Activated naive CD8-positive, alpha-beta T cell treated with anti-CD3 and anti-CD28 coated beads for 36 hours (primary cell): ENCODE results near the gene SRGAP1. TPM values are rescaled to one million over a fixed set of nuclear protein-coding genes. Genes with fewer than 3 reads are reported as not detected.
"Not testable (repeated sequence)": the region's sequence is repeated elsewhere in the genome, so short reads cannot be mapped to it uniquely, and the experiment has no call there.

Experiments
- DNase-seq: peaks from one replicate; pipeline ENCODE4 v3.0.0; 2021
- H3K27ac Mint-ChIP-seq: one replicate; pipeline ENCODE4 v1.8.0; 2022; ENCODE audit warnings: mild to moderate bottlenecking, moderate library complexity, mixed read lengths
- H3K27me3 Mint-ChIP-seq: one replicate; pipeline ENCODE4 v1.8.0; 2022; ENCODE audit warnings: mild to moderate bottlenecking, mixed read lengths
- H3K36me3 Mint-ChIP-seq: one replicate; pipeline ENCODE4 v1.8.0; 2021; ENCODE audit warnings: mild to moderate bottlenecking, mixed read lengths
- H3K4me1 Mint-ChIP-seq: one replicate; pipeline ENCODE4 v1.8.0; 2021; ENCODE audit warnings: mixed read lengths
- H3K4me3 Mint-ChIP-seq: one replicate; pipeline ENCODE4 v1.8.0; 2022; ENCODE audit warnings: mild to moderate bottlenecking, moderate library complexity, mixed read lengths
- H3K9me3 Mint-ChIP-seq: one replicate; pipeline ENCODE4 v1.8.0; 2022; ENCODE audit warnings: mixed read lengths
- total RNA-seq, 2 experiments: library from RNA; stranded (reverse); gene quantifications; one replicate each; pipeline ENCODE4 v1.2.3, GENCODE V29; 2021

The SRGAP1 gene
- total RNA-seq, 2 experiments from 2014 or later, result 0.02 to 0.18 TPM

DNA sequence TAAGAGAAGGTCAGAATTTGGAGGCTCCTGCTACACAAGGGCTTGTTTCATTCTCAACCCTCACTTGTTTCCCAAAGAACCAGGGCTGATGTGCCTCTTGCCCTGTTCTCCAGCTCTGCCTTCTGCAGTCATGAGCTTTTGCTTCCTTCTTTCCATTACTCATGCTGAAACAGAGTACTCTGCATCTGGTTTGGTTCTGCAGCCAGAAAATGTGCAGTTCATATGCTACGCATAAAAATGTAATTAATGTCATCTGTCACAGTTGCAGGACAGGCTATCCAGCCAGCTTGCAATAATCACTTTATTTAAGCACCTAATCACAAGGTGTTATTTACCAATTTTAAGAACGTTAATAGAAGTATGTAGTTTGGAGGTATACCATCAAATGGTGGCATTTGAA is 150.2 kb downstream of the SRGAP1 start:
- Mint-ChIP-seq H3K27ac (no peak overlapping the region), H3K4me1 (no peaks in the 10 kb centered on the region), H3K9me3 (no peaks in the 10 kb centered on the region), H3K4me3 (no peak overlapping the region), H3K27me3 (peaks cover 16% of the 10 kb centered on the region), H3K36me3 (no peaks in the 10 kb centered on the region)
- DNase-seq, result no peak

GRCh38 chr12:63995512-63995911 is 151.0 kb downstream of the SRGAP1 start:
- no peak overlapping the region for H3K27ac Mint-ChIP-seq
- H3K27me3 Mint-ChIP-seq, result peaks cover 19% of the 10 kb centered on the region
- no peak for DNase-seq
- H3K4me3 Mint-ChIP-seq, result no peak overlapping the region
- no peaks in the 10 kb centered on the region for H3K9me3 Mint-ChIP-seq
- no peaks in the 10 kb centered on the region for H3K4me1 Mint-ChIP-seq
- H3K36me3 Mint-ChIP-seq, result no peaks in the 10 kb centered on the region

DNA sequence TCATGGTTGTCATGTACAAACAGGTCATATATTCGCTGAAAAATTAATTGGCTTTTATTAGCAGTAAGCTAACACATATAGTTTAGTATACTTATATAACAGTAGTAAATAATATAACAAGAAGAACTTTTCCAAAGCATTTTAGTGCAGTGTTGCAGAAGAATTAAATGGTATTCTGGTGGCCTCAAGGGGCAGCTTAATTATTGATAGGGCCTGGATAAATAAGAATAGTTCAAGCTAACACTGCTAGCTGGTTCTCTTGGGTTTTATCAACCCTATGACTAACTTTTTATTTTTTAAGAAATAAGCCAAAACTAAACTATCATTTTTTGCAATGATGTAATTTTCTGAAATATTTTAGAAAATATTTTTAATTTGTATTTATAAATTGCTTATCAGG is 152.1 kb downstream of the SRGAP1 start:
- H3K27me3 Mint-ChIP-seq, result peaks cover 19% of the 10 kb centered on the region
- no peak overlapping the region for H3K4me3 Mint-ChIP-seq
- no peaks in the 10 kb centered on the region for H3K9me3 Mint-ChIP-seq
- no peak for DNase-seq
- H3K4me1 Mint-ChIP-seq, result no peaks in the 10 kb centered on the region
- H3K27ac Mint-ChIP-seq, result no peak overlapping the region
- no peaks in the 10 kb centered on the region for H3K36me3 Mint-ChIP-seq

GRCh38 chr12:63997198-63997597 is 152.7 kb downstream of the SRGAP1 start:
- peaks cover 13% of the 10 kb centered on the region for H3K27me3 Mint-ChIP-seq
- H3K4me1 Mint-ChIP-seq, result no peaks in the 10 kb centered on the region
- DNase-seq, result no peak
- H3K9me3 Mint-ChIP-seq, result no peaks in the 10 kb centered on the region
- H3K4me3 Mint-ChIP-seq, result no peak overlapping the region
- no peak overlapping the region for H3K27ac Mint-ChIP-seq
- no peaks in the 10 kb centered on the region for H3K36me3 Mint-ChIP-seq

- no peak for DNase-seq
- Mint-ChIP-seq H3K4me1 (no peaks in the 10 kb centered on the region), H3K27me3 (peaks cover 6% of the 10 kb centered on the region), H3K27ac (no peak overlapping the region), H3K4me3 (no peak overlapping the region), H3K36me3 (no peaks in the 10 kb centered on the region), H3K9me3 (peaks cover 2% of the 10 kb centered on the region)
These were observed 154.1 kb downstream of the SRGAP1 start for GRCh38 chr12:63998584-63998983.

- H3K4me3 Mint-ChIP-seq, result no peak overlapping the region
- no peak overlapping the region for H3K27ac Mint-ChIP-seq
- DNase-seq, result no peak
- no peaks in the 10 kb centered on the region for H3K36me3 Mint-ChIP-seq
- no peaks in the 10 kb centered on the region for H3K4me1 Mint-ChIP-seq
- H3K9me3 Mint-ChIP-seq, result peaks cover 2% of the 10 kb centered on the region
- H3K27me3 Mint-ChIP-seq, result peaks cover 6% of the 10 kb centered on the region
These were observed 155.4 kb downstream of the SRGAP1 start for GRCh38 chr12:63999853-64000252.

GRCh38 chr12:64001439-64001838 is 156.9 kb downstream of the SRGAP1 start:
- H3K4me3 Mint-ChIP-seq, result no peak overlapping the region

DNA sequence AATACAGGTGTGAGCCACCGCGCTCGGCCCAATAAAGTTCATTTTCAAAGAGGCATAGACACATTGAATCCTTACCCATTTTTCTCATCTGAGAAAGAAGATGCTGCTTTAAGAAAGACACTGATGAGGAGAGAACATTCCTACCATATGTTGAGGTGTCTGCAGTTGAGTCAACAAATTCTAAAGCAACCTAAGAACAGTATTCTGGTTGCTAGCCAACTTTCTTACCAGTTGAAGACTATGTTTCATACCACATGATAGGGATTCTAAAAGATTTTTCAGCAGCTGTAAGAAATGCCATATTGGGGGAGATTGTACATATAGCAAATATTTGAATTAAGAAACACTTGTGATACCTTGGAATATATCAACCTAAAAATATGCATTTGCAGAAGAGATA is 160.1 kb downstream of the SRGAP1 start:
- no peaks in the 10 kb centered on the region for H3K4me1 Mint-ChIP-seq
- DNase-seq, result no peak
- H3K4me3 Mint-ChIP-seq, result no peak overlapping the region
- H3K27me3 Mint-ChIP-seq, result peaks cover 3% of the 10 kb centered on the region
- H3K36me3 Mint-ChIP-seq, result no peaks in the 10 kb centered on the region
- peaks cover 2% of the 10 kb centered on the region for H3K9me3 Mint-ChIP-seq
- no peak overlapping the region for H3K27ac Mint-ChIP-seq

More at GRCh38 chr12:64001439-64001838, 156.9 kb downstream of the SRGAP1 start:
- peaks cover 6% of the 10 kb centered on the region for H3K27me3 Mint-ChIP-seq
- H3K27ac Mint-ChIP-seq, result no peak overlapping the region
- no peaks in the 10 kb centered on the region for H3K36me3 Mint-ChIP-seq
- no peaks in the 10 kb centered on the region for H3K4me1 Mint-ChIP-seq
- peaks cover 2% of the 10 kb centered on the region for H3K9me3 Mint-ChIP-seq
- DNase-seq, result no peak

DNA sequence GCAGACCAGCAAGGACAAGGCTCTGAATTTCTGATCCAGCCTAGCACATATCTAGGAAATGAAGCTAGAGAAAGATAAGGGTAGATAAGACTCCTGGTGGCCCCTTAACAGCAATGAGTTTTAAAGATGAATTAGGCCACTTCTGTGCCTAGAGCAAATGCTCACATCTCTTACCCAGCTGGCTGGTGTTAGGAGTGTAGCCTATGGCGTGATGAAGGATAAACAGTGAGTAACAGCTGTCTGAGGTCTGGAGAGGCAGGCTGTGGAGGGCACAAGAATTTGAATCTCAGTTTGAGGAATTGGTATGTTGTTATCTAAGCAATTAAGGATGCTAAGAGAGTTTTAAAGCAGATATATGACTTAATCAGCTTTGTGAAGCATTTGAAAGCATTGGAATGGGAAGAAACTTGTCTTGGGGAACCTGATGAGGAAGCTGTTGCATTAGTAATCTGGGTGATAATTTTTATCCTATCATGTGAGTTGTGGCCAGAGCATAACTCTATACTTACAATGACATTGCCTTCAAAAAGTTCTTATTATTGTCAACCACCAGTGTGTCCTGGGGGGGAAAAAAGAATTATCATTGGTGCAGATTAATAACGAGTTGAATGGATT is 161.8 kb downstream of the SRGAP1 start:
- Mint-ChIP-seq H3K27me3 (no peaks in the 10 kb centered on the region), H3K27ac (no peak overlapping the region), H3K9me3 (peaks cover 2% of the 10 kb centered on the region), H3K36me3 (no peaks in the 10 kb centered on the region), H3K4me3 (no peak overlapping the region), H3K4me1 (no peaks in the 10 kb centered on the region)
- DNase-seq, result no peak

- no peak overlapping the region for H3K27ac Mint-ChIP-seq
- no peaks in the 10 kb centered on the region for H3K4me1 Mint-ChIP-seq
- no peak for DNase-seq
- H3K9me3 Mint-ChIP-seq, result no peaks in the 10 kb centered on the region
- no peak overlapping the region for H3K4me3 Mint-ChIP-seq
- no peaks in the 10 kb centered on the region for H3K27me3 Mint-ChIP-seq
- no peaks in the 10 kb centered on the region for H3K36me3 Mint-ChIP-seq
These were observed 163.4 kb downstream of the SRGAP1 start for GRCh38 chr12:64007853-64008252.

GRCh38 chr12:64008596-64008995 is 164.1 kb downstream of the SRGAP1 start:
- no peaks in the 10 kb centered on the region for H3K4me1 Mint-ChIP-seq
- H3K9me3 Mint-ChIP-seq, result no peaks in the 10 kb centered on the region
- H3K4me3 Mint-ChIP-seq, result no peak overlapping the region
- no peak for DNase-seq
- H3K27ac Mint-ChIP-seq, result no peak overlapping the region
- no peaks in the 10 kb centered on the region for H3K36me3 Mint-ChIP-seq
- no peaks in the 10 kb centered on the region for H3K27me3 Mint-ChIP-seq

GRCh38 chr12:64009321-64010068 is 165.0 kb downstream of the SRGAP1 start:
- Mint-ChIP-seq H3K27ac (no peak overlapping the region), H3K27me3 (no peaks in the 10 kb centered on the region), H3K9me3 (no peaks in the 10 kb centered on the region), H3K36me3 (no peaks in the 10 kb centered on the region), H3K4me3 (no peak overlapping the region), H3K4me1 (no peaks in the 10 kb centered on the region)
- DNase-seq, result no peak

DNA sequence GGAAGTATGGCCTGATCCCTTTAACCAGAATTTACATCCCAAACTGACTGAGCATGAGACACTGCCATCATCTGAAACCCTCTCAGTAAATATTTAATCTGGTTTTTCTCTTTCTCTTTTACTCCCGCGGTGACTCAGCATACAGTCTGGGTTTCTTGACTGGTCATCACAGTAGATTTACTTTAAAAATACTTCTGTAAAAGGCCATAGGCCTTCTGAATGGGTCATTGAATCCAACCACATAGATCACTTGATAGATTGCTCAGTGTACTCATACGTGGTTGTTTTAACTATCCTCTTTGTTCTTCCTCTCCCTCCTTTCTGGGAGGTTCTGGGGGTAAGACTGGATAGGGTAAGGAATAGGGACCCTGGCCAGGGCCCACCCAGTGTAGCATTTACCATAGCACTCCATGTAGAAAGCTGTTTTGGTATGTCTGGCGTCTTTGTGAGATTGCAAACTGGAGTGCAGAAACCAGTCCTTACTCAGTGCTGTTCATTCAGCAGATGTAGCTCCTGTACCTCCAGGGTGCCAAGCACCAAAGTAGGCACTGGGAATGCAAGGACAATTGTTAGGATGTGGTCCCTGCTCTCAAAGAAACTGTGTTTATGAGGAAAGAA is 165.7 kb downstream of the SRGAP1 start:
- DNase-seq, result no peak
- H3K27ac Mint-ChIP-seq, result no peak overlapping the region
- H3K27me3 Mint-ChIP-seq, result no peaks in the 10 kb centered on the region
- H3K9me3 Mint-ChIP-seq, result no peaks in the 10 kb centered on the region
- H3K4me3 Mint-ChIP-seq, result no peak overlapping the region
- H3K36me3 Mint-ChIP-seq, result no peaks in the 10 kb centered on the region
- H3K4me1 Mint-ChIP-seq, result no peaks in the 10 kb centered on the region

DNA sequence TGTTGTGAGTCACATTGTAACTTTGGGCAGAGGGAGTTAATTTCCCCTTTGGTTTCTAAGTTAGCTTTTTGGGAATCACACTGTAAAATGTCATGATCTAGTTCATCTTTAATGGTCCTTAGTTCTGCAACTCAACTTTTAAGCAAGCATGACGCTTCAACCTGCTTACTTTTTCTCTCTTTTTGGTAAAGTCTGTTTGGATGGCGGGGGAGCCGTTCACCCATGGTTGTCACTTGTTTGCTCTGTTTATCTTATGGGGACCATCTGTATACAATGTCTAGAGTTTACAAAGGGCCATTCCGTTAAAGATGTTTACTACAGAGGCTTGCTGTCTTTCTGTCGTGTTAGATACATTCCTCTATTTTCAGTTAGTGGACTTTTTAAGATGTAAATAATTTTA is 172.0 kb downstream of the SRGAP1 start:
- Mint-ChIP-seq H3K4me1 (no peaks in the 10 kb centered on the region), H3K4me3 (no peak overlapping the region), H3K27ac (no peak overlapping the region), H3K27me3 (peaks cover 3% of the 10 kb centered on the region), H3K36me3 (no peaks in the 10 kb centered on the region), H3K9me3 (no peaks in the 10 kb centered on the region)
- no peak for DNase-seq

DNA sequence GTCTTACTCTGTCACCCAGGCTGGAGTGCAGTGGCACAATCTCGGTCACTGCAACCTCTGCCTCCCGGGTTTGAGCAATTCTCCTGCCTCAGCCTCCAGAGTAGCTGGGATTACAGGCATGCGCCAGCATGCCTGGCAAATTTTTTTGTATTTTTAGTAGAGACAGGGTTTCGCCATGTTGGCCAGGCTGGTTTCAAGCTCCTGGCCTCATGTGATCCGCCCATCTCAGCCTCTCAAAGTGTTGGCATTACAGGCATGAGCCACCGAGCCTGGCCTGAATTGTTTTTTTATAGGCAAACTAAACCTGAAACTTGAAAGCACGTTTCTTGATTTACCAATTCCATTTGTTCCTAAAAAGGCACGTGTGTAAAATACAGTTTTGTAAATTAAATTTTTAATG is 173.6 kb downstream of the SRGAP1 start:
- H3K9me3 Mint-ChIP-seq, H3K4me3 Mint-ChIP-seq, H3K36me3 Mint-ChIP-seq, H3K4me1 Mint-ChIP-seq, DNase-seq, H3K27ac Mint-ChIP-seq, H3K27me3 Mint-ChIP-seq: not testable (repeated sequence)

- no peak overlapping the region for H3K4me3 Mint-ChIP-seq
- H3K4me1 Mint-ChIP-seq, result no peaks in the 10 kb centered on the region
- H3K9me3 Mint-ChIP-seq, result no peaks in the 10 kb centered on the region
- no peak overlapping the region for H3K27ac Mint-ChIP-seq
- H3K27me3 Mint-ChIP-seq, result peaks cover 3% of the 10 kb centered on the region
- no peak for DNase-seq
- H3K36me3 Mint-ChIP-seq, result no peaks in the 10 kb centered on the region
These were observed 174.0 kb downstream of the SRGAP1 start for GRCh38 chr12:64018524-64018923.
